Stimulated activated CD4-positive, alpha-beta T cell treated with anti-CD3 and anti-CD28 coated beads, Interleukin-4, amount 100 ng/mL, for 48 hours (primary cell): ENCODE results near the gene ABLIM1.

Source experiments
- DNase-seq, 2 donors: peaks; one replicate each; pipeline ENCODE4 v3.0.0-alpha.2; 2020; ENCODE audit warnings: low read depth in 2 of 2

ABLIM1 gene

GRCh38 chr10:114458216-114458920 is 199.7 kb downstream of the ABLIM1 start:
- DNase-seq = no peak

GRCh38 chr10:114453576-114453975 is 204.5 kb downstream of the ABLIM1 start:
- no peak for DNase-seq

DNA sequence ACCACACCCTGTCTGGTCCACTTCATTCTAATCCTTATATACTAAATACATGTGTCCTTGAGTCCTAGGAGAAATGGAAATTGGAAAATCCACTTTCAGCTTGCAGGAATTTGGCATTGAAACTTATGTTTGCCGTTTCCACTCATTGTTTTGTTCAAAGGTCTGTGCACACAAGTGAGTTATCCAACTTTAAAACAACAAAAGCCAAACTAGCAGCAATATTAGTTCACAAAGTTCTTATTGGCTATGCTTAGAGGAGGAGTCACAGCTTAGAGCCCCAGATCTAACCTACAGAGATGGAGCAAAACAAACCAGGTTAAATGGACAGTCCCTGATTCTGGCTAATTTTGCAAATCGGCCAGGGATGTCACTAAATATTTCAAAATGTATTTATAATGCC is 209.2 kb downstream of the ABLIM1 start:
- no peak for DNase-seq

GRCh38 chr10:114445332-114445731 is 212.7 kb downstream of the ABLIM1 start:
- DNase-seq = no peak

GRCh38 chr10:114444819-114445218 is 213.3 kb downstream of the ABLIM1 start:
- no peak for DNase-seq

- no peak for DNase-seq
Observed at GRCh38 chr10:114442091-114442630, 215.9 kb downstream of the ABLIM1 start.

- no peak for DNase-seq
Observed at GRCh38 chr10:114441107-114441506, 217.0 kb downstream of the ABLIM1 start.

GRCh38 chr10:114437473-114438292 is 220.4 kb downstream of the ABLIM1 start:
- DNase-seq = no peak

- no peak for DNase-seq
Observed at GRCh38 chr10:114436941-114437340, 221.1 kb downstream of the ABLIM1 start.

DNA sequence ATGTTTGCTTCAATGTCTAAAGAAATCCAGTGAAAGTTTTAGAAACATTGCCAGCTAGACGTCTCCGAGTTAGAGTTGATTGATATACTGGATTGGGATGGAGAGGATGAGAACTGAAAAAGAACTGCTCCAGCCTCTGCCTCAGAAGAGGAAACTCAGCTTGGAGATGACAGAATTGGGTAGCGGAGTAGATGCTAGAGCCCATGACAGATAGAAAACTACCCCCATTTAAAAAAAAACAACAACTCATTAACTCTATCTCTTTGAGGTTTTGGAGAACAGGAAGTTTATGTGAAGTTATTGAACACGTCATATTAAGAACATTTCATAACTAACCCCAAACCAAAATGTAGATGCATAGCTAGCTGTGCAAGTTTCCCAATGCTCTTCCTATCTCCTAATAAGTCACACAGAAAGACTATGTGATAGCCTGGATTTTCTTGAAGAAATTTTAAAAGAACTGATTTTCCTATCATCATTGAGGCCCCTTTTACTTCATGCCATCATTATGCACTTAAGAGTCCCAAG is 225.4 kb downstream of the ABLIM1 start:
- no peak for DNase-seq

GRCh38 chr10:114431414-114432135 is 226.5 kb downstream of the ABLIM1 start:
- no peak for DNase-seq

DNA sequence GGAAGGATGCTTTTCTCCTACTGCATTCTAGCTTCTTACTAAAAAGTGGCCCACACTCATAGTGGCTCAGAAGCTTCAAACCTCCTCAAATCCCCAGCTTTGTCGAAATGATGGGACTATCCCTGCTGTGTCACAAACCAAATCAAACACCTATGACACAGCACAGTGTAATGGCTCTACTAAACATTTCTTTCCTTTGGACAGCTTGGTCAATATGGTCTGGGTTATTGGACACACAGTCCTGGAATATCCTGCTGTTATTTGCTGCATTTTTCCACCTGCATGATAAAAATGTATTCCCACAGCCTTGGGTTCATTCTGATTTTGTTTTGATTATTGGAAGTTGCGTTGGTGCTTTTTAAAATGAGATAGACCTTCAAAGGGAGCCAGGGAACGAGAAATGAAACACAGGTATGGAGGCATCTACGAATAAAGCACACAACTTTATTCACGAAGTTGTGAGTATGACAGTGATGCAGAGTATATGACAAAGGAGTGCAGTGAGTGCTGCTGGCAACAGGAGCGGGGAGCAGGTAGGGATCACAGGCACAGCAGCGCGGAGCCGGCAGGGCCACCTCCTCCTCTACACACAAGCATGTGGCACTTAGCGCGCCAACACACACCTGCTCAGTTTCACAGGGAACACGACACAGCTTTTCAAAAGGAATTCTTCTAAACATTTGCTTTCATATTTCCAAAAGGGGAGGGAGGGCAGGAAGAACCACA is 227.2 kb downstream of the ABLIM1 start:
- no peak for DNase-seq

DNA sequence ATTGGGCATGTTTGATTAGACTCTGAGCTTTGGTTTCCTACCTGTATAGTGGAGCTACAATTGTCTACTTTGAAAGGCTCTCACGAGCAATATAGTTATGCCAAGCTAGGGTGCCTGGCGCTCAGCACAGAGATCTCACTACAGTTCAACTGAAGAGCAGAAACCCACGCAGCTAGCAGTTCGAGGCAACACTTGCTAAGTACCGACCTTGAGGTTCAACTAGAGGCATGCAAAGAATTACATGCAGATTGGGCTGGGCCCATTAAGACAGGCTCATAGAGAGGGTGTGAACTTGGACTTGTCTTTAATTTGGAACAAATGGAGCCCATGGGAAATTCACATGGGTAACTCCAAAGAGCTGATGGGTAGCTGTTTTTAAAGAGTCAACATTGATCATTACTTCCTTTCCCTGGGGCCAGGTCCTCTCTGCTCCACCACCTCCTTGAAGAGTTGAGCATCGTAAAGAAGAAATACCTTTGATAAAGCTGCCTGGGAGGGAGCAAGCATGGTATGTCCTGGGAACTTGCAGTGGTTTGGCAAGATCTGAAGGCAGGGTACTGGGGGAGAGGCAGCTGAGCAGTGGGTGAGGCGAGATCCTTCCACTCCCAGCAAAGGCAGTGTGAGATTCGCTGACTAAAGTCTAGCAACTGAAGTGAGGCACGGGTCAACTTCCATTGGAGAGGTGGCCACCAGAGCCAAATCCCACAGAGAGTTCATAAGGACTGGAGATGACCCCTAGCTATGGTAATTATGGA is 228.3 kb downstream of the ABLIM1 start:
- DNase-seq = no peak

- DNase-seq = no peak
Observed at GRCh38 chr10:114427124-114427852, 230.8 kb downstream of the ABLIM1 start.

GRCh38 chr10:114426476-114426875 is 231.6 kb downstream of the ABLIM1 start:
- DNase-seq = no peak

- no peak for DNase-seq
Observed at GRCh38 chr10:114420811-114421485, 237.1 kb downstream of the ABLIM1 start.

GRCh38 chr10:114418109-114418508 is 240.0 kb downstream of the ABLIM1 start:
- DNase-seq = no peak

DNA sequence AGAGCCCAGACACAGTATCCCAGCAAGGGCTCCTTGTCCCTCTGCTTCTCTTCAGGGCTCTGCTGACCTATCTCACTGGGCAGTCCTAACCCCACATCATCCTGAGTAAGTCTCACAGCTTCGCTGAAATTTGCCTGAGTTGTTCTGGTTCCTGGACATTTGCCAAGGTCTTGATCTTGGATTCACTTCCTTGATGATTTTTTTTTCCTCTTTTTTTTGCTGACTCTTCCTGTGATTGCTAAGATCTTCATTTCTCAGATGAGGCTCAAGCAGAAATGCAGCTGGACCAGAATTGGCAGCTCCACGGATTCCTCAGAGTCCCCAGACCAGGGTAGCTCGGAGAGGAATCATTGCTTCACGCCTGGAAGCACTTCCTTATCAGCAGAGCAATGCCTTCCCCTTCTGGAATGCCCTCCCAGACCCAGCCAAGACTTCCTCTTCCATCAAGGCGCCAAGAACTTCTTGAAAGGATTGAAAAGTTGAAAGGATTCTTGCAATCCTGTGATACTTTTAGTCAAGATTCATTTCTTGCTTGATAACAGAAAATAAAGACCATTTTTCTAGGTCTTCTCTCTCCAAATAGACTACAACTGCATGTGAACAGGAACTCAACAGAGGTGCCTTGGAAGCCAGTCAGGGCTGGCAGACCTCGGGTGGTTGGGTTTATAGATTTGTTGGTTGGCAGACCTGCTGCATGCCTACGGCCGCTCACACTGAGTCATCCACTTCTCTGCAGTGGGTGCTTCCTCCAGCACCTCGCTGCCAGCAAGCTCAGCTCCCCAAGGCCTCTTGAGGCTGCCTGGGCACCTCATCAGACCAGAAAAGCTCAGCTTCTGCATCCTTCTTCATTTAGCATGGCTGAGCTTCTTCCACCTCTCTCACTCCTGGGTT is 244.9 kb downstream of the ABLIM1 start:
- no peak for DNase-seq
